Central memory CD8-positive, alpha-beta T cell (primary cell): ENCODE data around the gene ZC3H18.

Experiments
- ATAC-seq: fragments of 150-1000 bp; cut with Tn5 transposase; replicated peaks from 2 replicates; pipeline ENCODE4 v1.10.0; 2022; ENCODE audit warnings: mild to moderate bottlenecking, moderate FRiP score, moderate number of reproducible peaks; ENCODE audit not compliant: poor library complexity, severe bottlenecking; ENCODE audit errors: extremely low read depth
- DNase-seq, 2 donors: peaks; one replicate each; pipeline ENCODE4 v3.0.0; 2021; ENCODE audit warnings: low spot score in 2 of 2
- H3K27ac Mint-ChIP-seq: one replicate; pipeline ENCODE4 v1.8.0; 2022; ENCODE audit warnings: low read depth, mild to moderate bottlenecking, moderate library complexity, mixed read lengths
- H3K27me3 Mint-ChIP-seq: one replicate; pipeline ENCODE4 v1.8.0; 2022; ENCODE audit warnings: mixed read lengths
- H3K36me3 Mint-ChIP-seq: one replicate; pipeline ENCODE4 v1.8.0; 2022; ENCODE audit warnings: mild to moderate bottlenecking, moderate library complexity, mixed read lengths; ENCODE audit not compliant: insufficient read depth
- H3K4me1 Mint-ChIP-seq: one replicate; pipeline ENCODE4 v1.8.0; 2022; ENCODE audit warnings: mixed read lengths
- H3K4me3 Mint-ChIP-seq: one replicate; pipeline ENCODE4 v1.8.0; 2022; ENCODE audit warnings: mild to moderate bottlenecking, moderate library complexity, mixed read lengths
- H3K9me3 Mint-ChIP-seq: one replicate; pipeline ENCODE4 v1.8.0; 2022; ENCODE audit warnings: mixed read lengths

Gene ZC3H18

GRCh38 chr16:88545781-88546180, 24.4 kb upstream of the ZC3H18 start:
- Mint-ChIP-seq H3K27me3 (no peaks in the 10 kb centered on the region), H3K4me1 (peaks cover 22% of the 10 kb centered on the region), H3K36me3 (no peaks in the 10 kb centered on the region), H3K9me3 (peaks cover 7% of the 10 kb centered on the region), H3K27ac (peak overlapping the region; percentile 47), H3K4me3 (no peak overlapping the region)
- ATAC-seq (no peak), DNase-seq (no peak)

- ATAC-seq = no peak
- Mint-ChIP-seq H3K4me3 (peak overlapping the region; percentile 36), H3K9me3 (peaks cover 5% of the 10 kb centered on the region), H3K27me3 (no peaks in the 10 kb centered on the region), H3K27ac (peak overlapping the region; percentile 86), H3K36me3 (no peaks in the 10 kb centered on the region), H3K4me1 (peaks cover 22% of the 10 kb centered on the region)
- DNase-seq = no peak
Observed at GRCh38 chr16:88548131-88548874, 21.9 kb upstream of the ZC3H18 start.

DNA sequence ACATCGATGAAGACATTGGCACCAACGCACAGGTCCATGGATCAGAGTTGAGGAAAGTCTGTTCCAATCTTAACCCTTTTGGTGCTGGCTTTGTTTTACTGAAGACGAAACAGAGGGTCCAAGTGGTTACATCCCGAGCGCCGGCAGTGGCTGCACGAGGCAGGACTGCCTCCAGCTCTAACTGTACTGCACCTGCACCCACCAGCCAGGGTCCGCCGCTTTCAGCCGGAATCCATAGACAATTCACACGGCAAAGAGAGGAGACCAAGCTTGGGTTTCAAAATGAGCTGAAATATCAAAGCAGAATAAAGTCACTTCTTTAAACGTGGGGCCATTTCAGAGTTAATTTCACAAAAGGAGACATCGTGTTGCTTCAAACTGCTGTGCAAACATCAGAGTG, 21.2 kb upstream of the ZC3H18 start:
- H3K27me3 Mint-ChIP-seq = no peaks in the 10 kb centered on the region

GRCh38 chr16:88549671-88550245, 20.4 kb upstream of the ZC3H18 start:
- Mint-ChIP-seq H3K27ac (peak overlapping the region; percentile 58), H3K27me3 (no peaks in the 10 kb centered on the region)

More for the DNA sequence above, 21.2 kb upstream of the ZC3H18 start:
- peaks cover 22% of the 10 kb centered on the region for H3K4me1 Mint-ChIP-seq
- ATAC-seq (no peak), DNase-seq (no peak)
- no peak overlapping the region for H3K4me3 Mint-ChIP-seq
- no peak overlapping the region for H3K27ac Mint-ChIP-seq
- no peaks in the 10 kb centered on the region for H3K9me3 Mint-ChIP-seq
- H3K36me3 Mint-ChIP-seq = no peaks in the 10 kb centered on the region

GRCh38 chr16:88550246-88550661, 19.9 kb upstream of the ZC3H18 start:
- Mint-ChIP-seq H3K4me3 (peak overlapping the region; percentile 65), H3K27ac (peak overlapping the region; percentile 58), H3K36me3 (no peaks in the 10 kb centered on the region), H3K4me1 (peaks cover 22% of the 10 kb centered on the region), H3K27me3 (no peaks in the 10 kb centered on the region), H3K9me3 (no peaks in the 10 kb centered on the region)
- DNase-seq (no peak), ATAC-seq (peak; percentile 77)

More at GRCh38 chr16:88549671-88550245, 20.4 kb upstream of the ZC3H18 start:
- no peaks in the 10 kb centered on the region for H3K9me3 Mint-ChIP-seq
- DNase-seq = no peak
- ATAC-seq = no peak
- H3K4me1 Mint-ChIP-seq = peaks cover 22% of the 10 kb centered on the region
- H3K36me3 Mint-ChIP-seq = no peaks in the 10 kb centered on the region
- peak overlapping the region; percentile 65 for H3K4me3 Mint-ChIP-seq

DNA sequence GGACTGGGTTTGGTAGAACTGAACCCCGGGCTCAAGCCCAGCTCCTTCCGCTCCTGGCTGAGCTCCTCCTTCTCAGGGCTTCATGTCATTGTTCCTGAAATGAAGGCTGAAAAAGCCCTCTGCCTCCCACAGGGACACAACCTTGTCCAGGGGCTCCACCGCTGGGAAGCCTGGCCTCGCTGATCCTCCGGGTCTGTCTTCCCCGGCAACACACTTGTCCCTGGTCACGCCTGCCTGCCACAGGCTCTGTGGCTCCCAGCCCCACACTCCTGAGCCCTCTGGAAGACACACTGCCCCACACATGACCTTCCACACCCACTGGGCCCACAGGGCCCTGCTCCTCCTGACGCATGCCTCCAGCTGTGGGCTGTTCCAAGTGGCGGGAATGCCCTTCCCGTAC, 18.0 kb upstream of the ZC3H18 start:
- ATAC-seq = no peak

DNA sequence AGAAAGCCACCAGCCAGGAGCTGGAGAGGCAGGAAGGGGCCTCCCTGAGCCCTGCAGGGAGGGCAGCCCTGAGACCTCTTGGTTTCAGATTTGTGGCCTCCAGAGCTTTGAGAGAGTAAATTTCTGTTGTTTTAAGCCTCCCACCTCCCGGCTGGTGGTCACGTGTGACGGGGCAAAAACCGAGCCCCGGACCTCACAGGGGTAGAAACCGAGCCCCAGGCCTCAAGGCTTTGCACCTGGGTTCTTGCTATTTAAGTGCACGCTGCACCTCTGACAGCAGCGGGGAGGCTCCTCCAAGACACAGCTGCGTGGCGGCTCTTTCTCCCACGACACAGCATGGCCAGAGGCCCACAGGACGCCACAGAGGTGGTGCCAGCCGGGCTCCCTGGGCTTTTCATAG, 17.4 kb upstream of the ZC3H18 start:
- Mint-ChIP-seq H3K4me3 (no peak overlapping the region), H3K27ac (peak overlapping the region; percentile 36), H3K36me3 (peaks cover 2% of the 10 kb centered on the region), H3K9me3 (peaks cover 4% of the 10 kb centered on the region), H3K27me3 (no peaks in the 10 kb centered on the region), H3K4me1 (peaks cover 15% of the 10 kb centered on the region)
- ATAC-seq (no peak), DNase-seq (no peak)

More for the DNA sequence above, 18.0 kb upstream of the ZC3H18 start:
- peaks cover 2% of the 10 kb centered on the region for H3K36me3 Mint-ChIP-seq
- peaks cover 4% of the 10 kb centered on the region for H3K9me3 Mint-ChIP-seq
- no peaks in the 10 kb centered on the region for H3K27me3 Mint-ChIP-seq
- H3K27ac Mint-ChIP-seq = peak overlapping the region; percentile 36
- H3K4me3 Mint-ChIP-seq = no peak overlapping the region
- no peak for DNase-seq
- H3K4me1 Mint-ChIP-seq = peaks cover 15% of the 10 kb centered on the region

DNA sequence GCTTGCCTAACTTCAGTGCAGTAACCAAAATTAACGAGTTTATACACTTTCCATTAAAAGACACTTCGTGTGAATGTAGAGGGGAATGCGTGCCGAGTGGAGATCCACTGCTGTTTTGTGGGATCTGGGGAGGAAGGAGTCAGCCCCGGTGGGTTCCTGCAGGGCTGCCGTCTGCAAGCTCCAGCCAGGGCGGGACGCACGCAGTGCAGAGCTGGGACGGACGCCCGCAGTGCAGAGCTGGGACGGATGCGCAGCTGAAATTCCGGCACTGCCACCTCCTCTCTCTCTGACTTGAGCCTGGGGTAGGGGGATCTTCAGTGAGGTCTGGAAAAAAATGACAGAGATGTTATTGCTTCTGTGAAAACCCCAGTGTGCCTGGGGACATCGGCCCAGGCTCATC, 16.5 kb upstream of the ZC3H18 start:
- no peak overlapping the region for H3K4me3 Mint-ChIP-seq
- no peak for DNase-seq
- ATAC-seq = no peak
- H3K27me3 Mint-ChIP-seq = no peaks in the 10 kb centered on the region
- H3K27ac Mint-ChIP-seq = no peak overlapping the region
- H3K4me1 Mint-ChIP-seq = peaks cover 10% of the 10 kb centered on the region
- H3K9me3 Mint-ChIP-seq = peaks cover 4% of the 10 kb centered on the region
- H3K36me3 Mint-ChIP-seq = peaks cover 2% of the 10 kb centered on the region

GRCh38 chr16:88554711-88555264, 15.4 kb upstream of the ZC3H18 start:
- Mint-ChIP-seq H3K9me3 (peaks cover 4% of the 10 kb centered on the region), H3K36me3 (peaks cover 2% of the 10 kb centered on the region), H3K4me1 (peaks cover 7% of the 10 kb centered on the region), H3K27ac (no peak overlapping the region), H3K27me3 (no peaks in the 10 kb centered on the region), H3K4me3 (no peak overlapping the region)
- ATAC-seq (no peak), DNase-seq (no peak)

GRCh38 chr16:88556294-88556988, 13.8 kb upstream of the ZC3H18 start:
- Mint-ChIP-seq H3K4me1 (no peaks in the 10 kb centered on the region), H3K36me3 (peaks cover 6% of the 10 kb centered on the region), H3K27ac (no peak overlapping the region), H3K9me3 (peaks cover 4% of the 10 kb centered on the region), H3K27me3 (no peaks in the 10 kb centered on the region), H3K4me3 (no peak overlapping the region)
- ATAC-seq = no peak
- DNase-seq = no peak

GRCh38 chr16:88558457-88559442, 11.5 kb upstream of the ZC3H18 start:
- H3K36me3 Mint-ChIP-seq = peaks cover 8% of the 10 kb centered on the region
- DNase-seq = no peak
- H3K27ac Mint-ChIP-seq = no peak overlapping the region
- H3K4me1 Mint-ChIP-seq = peaks cover 5% of the 10 kb centered on the region
- H3K9me3 Mint-ChIP-seq = peaks cover 4% of the 10 kb centered on the region
- no peak overlapping the region for H3K4me3 Mint-ChIP-seq
- H3K27me3 Mint-ChIP-seq = no peaks in the 10 kb centered on the region
- ATAC-seq = no peak
